Nephron progenitor cell (in vitro differentiated cells): ENCODE results near the gene TEX9.

ENCODE experiments used
- DNase-seq: peaks from one replicate; pipeline ENCODE4 v3.0.0; 2021
- H3K27ac Mint-ChIP-seq: 2 replicates; pipeline ENCODE4 v1.8.0; 2021; ENCODE audit warnings: mild to moderate bottlenecking, moderate library complexity, mixed read lengths
- H3K27me3 Mint-ChIP-seq: 2 replicates; pipeline ENCODE4 v1.8.0; 2021; ENCODE audit warnings: mild to moderate bottlenecking, low read depth, mixed read lengths; ENCODE audit not compliant: poor library complexity
- H3K36me3 Mint-ChIP-seq: 2 replicates; pipeline ENCODE4 v1.8.0; 2021; ENCODE audit warnings: low read depth, mixed read lengths
- H3K4me1 Mint-ChIP-seq: 2 replicates; pipeline ENCODE4 v1.8.0; 2021; ENCODE audit warnings: mixed read lengths
- H3K4me3 Mint-ChIP-seq: 2 replicates; pipeline ENCODE4 v1.8.0; 2021; ENCODE audit warnings: mild to moderate bottlenecking, moderate library complexity, mixed read lengths
- H3K9me3 Mint-ChIP-seq: 2 replicates; pipeline ENCODE4 v1.8.0; 2021; ENCODE audit warnings: mild to moderate bottlenecking, moderate library complexity, mixed read lengths
- TF ChIP-seq, protein P1 (sequence below): fragments of 200-600 bp; sonication (generic); IDR thresholded peaks from 2 replicates; pipeline ENCODE4 v1.5.0; 2021; ENCODE audit warnings: antibody characterized with exemption

Gene TEX9

DNA sequence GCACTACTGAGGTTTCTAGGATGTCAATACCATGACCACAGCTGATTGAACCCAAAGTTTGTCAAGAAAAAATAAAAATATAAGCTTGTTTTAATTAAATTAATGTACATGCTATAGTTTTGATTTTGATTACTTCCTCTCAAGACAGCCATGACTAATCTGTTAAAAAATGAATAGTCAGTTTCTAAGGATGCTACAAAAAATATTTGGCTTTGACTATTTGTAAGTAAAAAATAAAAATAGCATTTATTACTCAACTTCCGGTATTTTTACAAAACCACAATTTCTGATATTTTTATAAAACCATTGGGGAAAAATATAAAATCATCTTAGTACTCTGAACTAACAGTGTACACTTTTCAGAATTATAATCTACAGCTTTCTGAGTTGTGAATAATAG is 12.1 kb upstream of the TEX9 start:
- TF ChIP-seq, protein P1, sequence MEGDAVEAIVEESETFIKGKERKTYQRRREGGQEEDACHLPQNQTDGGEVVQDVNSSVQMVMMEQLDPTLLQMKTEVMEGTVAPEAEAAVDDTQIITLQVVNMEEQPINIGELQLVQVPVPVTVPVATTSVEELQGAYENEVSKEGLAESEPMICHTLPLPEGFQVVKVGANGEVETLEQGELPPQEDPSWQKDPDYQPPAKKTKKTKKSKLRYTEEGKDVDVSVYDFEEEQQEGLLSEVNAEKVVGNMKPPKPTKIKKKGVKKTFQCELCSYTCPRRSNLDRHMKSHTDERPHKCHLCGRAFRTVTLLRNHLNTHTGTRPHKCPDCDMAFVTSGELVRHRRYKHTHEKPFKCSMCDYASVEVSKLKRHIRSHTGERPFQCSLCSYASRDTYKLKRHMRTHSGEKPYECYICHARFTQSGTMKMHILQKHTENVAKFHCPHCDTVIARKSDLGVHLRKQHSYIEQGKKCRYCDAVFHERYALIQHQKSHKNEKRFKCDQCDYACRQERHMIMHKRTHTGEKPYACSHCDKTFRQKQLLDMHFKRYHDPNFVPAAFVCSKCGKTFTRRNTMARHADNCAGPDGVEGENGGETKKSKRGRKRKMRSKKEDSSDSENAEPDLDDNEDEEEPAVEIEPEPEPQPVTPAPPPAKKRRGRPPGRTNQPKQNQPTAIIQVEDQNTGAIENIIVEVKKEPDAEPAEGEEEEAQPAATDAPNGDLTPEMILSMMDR: no peak
- H3K27me3 Mint-ChIP-seq: no peaks in the 10 kb centered on the region
- H3K4me3 Mint-ChIP-seq: no peak overlapping the region
- no peak for DNase-seq
- no peaks in the 10 kb centered on the region for H3K9me3 Mint-ChIP-seq
- no peaks in the 10 kb centered on the region for H3K36me3 Mint-ChIP-seq
- no peak overlapping the region for H3K27ac Mint-ChIP-seq
- no peaks in the 10 kb centered on the region for H3K4me1 Mint-ChIP-seq

DNA sequence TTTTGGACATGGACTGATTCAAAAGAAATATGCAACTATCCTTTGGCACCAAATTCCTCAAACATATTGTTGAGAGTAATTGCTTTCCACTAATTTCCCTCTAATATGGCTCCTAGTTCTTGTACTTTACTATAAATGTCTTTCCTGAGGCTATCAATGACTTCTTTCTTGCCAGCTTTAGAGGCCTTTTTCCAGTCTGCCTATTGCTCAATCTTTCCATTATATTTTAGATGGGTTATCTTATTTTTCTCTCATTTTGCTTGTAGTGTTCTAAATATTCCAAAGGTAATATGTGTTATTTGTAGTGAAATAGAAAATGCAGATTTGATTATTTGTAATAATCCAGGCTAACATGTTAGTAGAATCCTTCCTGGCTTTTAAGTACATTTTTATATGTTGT is 11.5 kb upstream of the TEX9 start:
- Mint-ChIP-seq H3K4me3 (no peak overlapping the region), H3K9me3 (no peaks in the 10 kb centered on the region), H3K27me3 (no peaks in the 10 kb centered on the region), H3K27ac (no peak overlapping the region), H3K4me1 (no peaks in the 10 kb centered on the region), H3K36me3 (no peaks in the 10 kb centered on the region)
- TF ChIP-seq, protein P1: no peak
- no peak for DNase-seq

DNA sequence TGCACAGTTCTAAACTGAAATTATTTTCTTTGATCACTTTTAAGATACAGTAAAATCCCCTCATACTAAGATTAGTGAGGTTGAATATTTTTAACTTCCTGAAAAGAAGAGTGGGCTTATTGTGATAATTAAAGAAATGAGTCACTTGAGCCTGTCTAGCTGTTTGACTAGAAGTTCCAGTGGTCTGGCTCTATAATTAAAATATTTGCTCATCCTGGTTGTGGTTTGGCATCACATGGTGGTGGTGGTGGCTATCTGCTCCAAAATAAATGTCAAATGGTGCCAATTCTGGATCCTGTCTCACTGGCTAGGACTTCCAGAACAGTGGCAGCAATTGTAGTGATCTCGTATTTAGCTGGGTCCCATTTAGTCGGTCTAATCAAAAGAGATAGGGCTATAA is 8.6 kb upstream of the TEX9 start:
- TF ChIP-seq, protein P1: no peak
- H3K27me3 Mint-ChIP-seq: no peaks in the 10 kb centered on the region
- no peaks in the 10 kb centered on the region for H3K36me3 Mint-ChIP-seq
- H3K9me3 Mint-ChIP-seq: peaks cover 8% of the 10 kb centered on the region
- H3K4me3 Mint-ChIP-seq: no peak overlapping the region
- DNase-seq: no peak
- H3K27ac Mint-ChIP-seq: no peak overlapping the region
- no peaks in the 10 kb centered on the region for H3K4me1 Mint-ChIP-seq

DNA sequence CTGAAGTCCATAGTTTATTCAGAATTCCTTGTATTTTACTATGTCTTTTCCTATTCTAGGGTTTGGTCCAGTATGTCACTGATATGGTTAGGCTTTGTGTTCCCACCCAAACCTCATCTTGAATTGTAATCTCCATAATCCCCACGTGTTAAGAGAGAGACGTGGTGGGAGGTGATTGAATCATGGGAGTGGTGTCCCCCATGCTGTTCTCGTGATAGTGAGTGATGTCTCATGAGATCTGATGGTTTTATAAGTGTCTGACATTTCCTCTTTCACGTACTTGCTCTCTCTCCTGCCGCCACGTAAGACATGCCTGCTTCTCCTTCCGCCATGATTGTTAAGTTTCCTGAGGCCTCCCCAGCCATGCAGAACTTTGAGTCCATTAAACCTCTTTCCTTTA is 6.6 kb upstream of the TEX9 start:
- Mint-ChIP-seq H3K36me3 (peaks cover 9% of the 10 kb centered on the region), H3K9me3 (peaks cover 22% of the 10 kb centered on the region), H3K4me1 (no peaks in the 10 kb centered on the region), H3K27ac (no peak overlapping the region), H3K4me3 (no peak overlapping the region), H3K27me3 (peaks cover 2% of the 10 kb centered on the region)
- TF ChIP-seq, protein P1: no peak
- DNase-seq: no peak

DNA sequence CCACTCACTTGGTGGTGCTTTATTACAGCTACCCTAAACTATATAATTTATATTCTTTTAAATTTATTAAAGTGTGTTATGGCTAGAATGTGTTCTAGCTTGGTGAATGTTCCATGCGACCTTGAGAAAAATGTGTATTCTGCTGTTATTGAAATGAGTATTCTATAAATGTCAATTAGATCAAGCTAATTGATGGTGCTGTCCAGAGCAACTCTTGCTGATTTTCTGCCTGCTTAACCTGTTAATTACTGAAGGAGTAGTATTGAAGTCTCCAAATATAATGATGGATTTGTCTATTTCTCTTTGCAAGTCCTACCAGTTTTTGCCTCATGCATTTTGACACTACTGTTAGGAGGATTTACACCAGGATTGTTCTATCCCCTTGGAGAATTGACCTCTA is 3.2 kb upstream of the TEX9 start:
- H3K27me3 Mint-ChIP-seq: peaks cover 2% of the 10 kb centered on the region
- H3K9me3 Mint-ChIP-seq: peaks cover 22% of the 10 kb centered on the region
- H3K4me3 Mint-ChIP-seq: no peak overlapping the region
- H3K36me3 Mint-ChIP-seq: peaks cover 9% of the 10 kb centered on the region
- DNase-seq: no peak
- TF ChIP-seq, protein P1: no peak
- H3K27ac Mint-ChIP-seq: no peak overlapping the region
- peaks cover 13% of the 10 kb centered on the region for H3K4me1 Mint-ChIP-seq

DNA sequence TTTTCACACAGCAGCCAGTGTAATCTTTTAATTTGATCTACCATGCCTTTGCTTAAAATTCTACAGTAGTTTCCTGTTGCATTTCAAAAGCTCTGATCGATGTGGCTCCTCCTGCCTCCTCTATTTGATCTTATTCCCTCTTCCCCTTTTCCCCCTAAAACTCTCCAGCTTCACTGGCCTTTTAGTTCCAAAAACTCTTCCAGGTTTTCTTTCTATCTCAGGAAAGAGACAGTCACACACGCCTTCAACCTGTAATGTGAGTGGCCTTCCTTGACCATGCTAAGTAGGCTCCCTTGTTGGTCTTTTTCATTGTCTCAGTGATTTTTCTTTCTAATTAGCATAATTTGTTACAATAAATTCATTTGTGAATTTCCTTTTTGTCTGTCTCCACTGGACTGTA is 985 bp downstream of the TEX9 start:
- Mint-ChIP-seq H3K36me3 (peaks cover 9% of the 10 kb centered on the region), H3K4me1 (peaks cover 40% of the 10 kb centered on the region), H3K27me3 (peaks cover 2% of the 10 kb centered on the region), H3K9me3 (peaks cover 17% of the 10 kb centered on the region), H3K4me3 (peak overlapping the region; percentile 97), H3K27ac (peak overlapping the region; percentile 46)
- no peak for DNase-seq
- TF ChIP-seq, protein P1: no peak
